ENCODE measurements around the gene CBL. TPM values are rescaled to one million over a fixed set of nuclear protein-coding genes. Genes with fewer than 3 reads are reported as not detected.

CBL gene
- total and polyA plus RNA-seq, 10 of the 15 experiments (the other 5 are each of a cell fraction or from before 2014, with no cell fraction given) = 3.9 to 27.1 (median 9.5) TPM

DNA sequence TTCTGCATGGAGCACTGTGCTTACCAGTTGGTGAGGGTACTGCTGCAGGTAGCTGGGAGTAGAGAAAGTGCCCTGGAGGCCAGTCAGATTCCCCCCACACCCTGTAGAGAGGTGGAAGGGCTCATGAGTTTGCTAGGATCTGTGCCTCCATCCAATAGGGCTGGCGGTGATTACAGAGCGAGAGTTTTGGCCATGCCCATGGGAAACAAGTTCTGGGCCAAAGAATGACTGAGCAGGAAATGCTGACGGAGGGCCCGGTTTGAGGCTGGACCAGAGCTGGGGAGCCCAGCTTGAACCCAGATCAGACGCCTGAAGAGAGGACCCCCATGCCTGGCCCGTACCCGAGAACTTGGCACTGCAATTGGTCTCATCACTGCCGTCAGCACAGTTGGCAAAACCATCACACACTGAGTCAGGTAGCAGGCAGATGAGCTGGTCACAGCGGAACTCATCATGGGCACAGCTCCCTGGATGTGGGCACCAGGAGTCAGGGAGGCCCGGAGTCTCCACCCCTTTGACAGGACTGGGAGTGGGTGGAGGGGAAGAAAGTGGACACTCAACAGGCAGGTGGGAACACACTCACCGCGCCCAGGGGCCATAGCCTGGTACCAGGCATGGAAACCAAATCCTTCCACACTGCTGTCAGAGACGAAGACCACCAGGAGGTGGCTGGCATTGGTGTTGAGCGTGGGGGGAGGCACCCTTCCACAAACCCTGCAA, 138.3 kb downstream of the CBL start:
- H4K20me1 ChIP-seq (ENCODE audit: control insufficient read depth, insufficient read depth) = no peaks in the 10 kb centered on the region
- no peak overlapping the region for H3K4me2 ChIP-seq (ENCODE audit: control insufficient read depth, insufficient read depth)
- 40% methylated on average over 13 of the region's 14 CpGs for WGBS (ENCODE audit: insufficient coverage, insufficient replicate concordance, low lambda C conversion rate, missing lambda C conversion rate)
- H3K4me1 ChIP-seq (ENCODE audit: control insufficient read depth, insufficient read depth, low read length) = no peaks in the 10 kb centered on the region
- no peak overlapping the region for H3K9ac ChIP-seq (ENCODE audit: control insufficient read depth, insufficient read depth, low read length)
- H3K36me3 ChIP-seq (ENCODE audit: control insufficient read depth in 2 of 2, insufficient read depth in 2 of 2, low read length in 1 of 2) = no peaks in the 10 kb centered on the region
- in situ Hi-C loops (cut with MboI) (no loop called here), intact Hi-C loops (cut with micrococcal nuclease; ENCODE audit: unreplicated experiment) (no loop called here)
- H3K9me3 ChIP-seq (replicated peaks; ENCODE audit: control insufficient read depth, insufficient read depth, low read length) = no peaks in the 10 kb centered on the region
- RAD21 ChIA-PET (ENCODE audit: unreplicated experiment) = no interaction called here
- SMC1A ChIA-PET (ENCODE audit: uncharacterized antibody, unreplicated experiment) = interaction anchor here (0.9 kb wide), 1 partner anchor 16 kb away, joined by 3 read pairs; no protein-coding TSS in a partner anchor
- DNase-seq (ENCODE audit: low read depth, low spot score) = no peak
- CTCF ChIA-PET = interaction anchor here (1.5 to 2.4 kb wide), 3 partner anchors 11 to 130 kb away, joined by 6 to 10 read pairs (median 8); no protein-coding TSS in a partner anchor
- H3K4me3 ChIP-seq = no peak overlapping the region
- TF ChIP-seq ZNF24 (IDR thresholded peaks at IDR 0.05) = no peak
- TF ChIP-seq LARP7 (IDR thresholded peaks at IDR 0.05) = no peak
- no peak overlapping the region for H2AFZ ChIP-seq (ENCODE audit: control insufficient read depth, low read depth, low read length)
- peaks cover 9 to 11% of the 10 kb centered on the region in 2 experiments for H3K27me3 ChIP-seq (replicated peaks in 1 of 2; ENCODE audit: control insufficient read depth in 2 of 2, insufficient read depth in 2 of 2, low read length in 1 of 2)
- H3K27ac ChIP-seq (ENCODE audit: control insufficient read depth, insufficient read depth) = no peak overlapping the region
- POLR2A ChIA-PET = no interaction called here
- H3K79me2 ChIP-seq (ENCODE audit: control insufficient read depth, insufficient read depth, low read length) = no peaks in the 10 kb centered on the region
- ATAC-seq = no peak
- no peak for FAIRE-seq
- no TSS peak for BruUV-seq (replicated peaks)

DNA sequence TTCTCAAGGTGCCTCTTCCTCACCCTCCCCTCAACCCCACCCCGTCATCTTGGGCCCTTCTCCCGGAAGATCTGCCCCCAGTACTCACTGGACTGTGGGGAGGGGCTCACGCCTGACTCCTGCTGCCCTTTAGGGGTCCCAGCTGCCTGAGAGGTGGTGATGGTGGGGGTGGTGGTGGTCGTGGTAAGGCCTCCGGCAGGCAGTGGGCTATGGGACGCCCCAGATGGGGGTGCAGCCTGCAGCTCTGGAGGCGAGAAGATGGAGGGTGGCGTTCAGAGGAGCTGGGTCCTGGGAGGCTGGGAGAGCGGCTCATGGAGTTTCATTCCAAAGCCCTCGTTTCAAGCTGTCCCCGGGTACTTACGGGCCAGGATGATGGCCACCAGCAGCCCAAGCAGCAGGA, 139.5 kb downstream of the CBL start:
- no peaks in the 10 kb centered on the region for H3K36me3 ChIP-seq (ENCODE audit: control insufficient read depth in 2 of 2, insufficient read depth in 2 of 2, low read length in 1 of 2)
- no peak overlapping the region for H3K4me3 ChIP-seq
- H3K9ac ChIP-seq (ENCODE audit: control insufficient read depth, insufficient read depth, low read length) = no peak overlapping the region
- no peaks in the 10 kb centered on the region for H4K20me1 ChIP-seq (ENCODE audit: control insufficient read depth, insufficient read depth)
- intact Hi-C loops (cut with micrococcal nuclease; ENCODE audit: unreplicated experiment) = no loop called here
- POLR2A ChIA-PET = no interaction called here
- BruUV-seq (replicated peaks) = no TSS peak
- DNase-seq (ENCODE audit: low read depth, low spot score) = no peak
- RAD21 ChIA-PET (ENCODE audit: unreplicated experiment) = interaction anchor here (1.3 kb wide), 1 partner anchor 22 kb away, joined by 3 read pairs; no protein-coding TSS in a partner anchor
- no peak for ATAC-seq
- in situ Hi-C loops (cut with MboI) = no loop called here
- no peaks in the 10 kb centered on the region for H3K9me3 ChIP-seq (replicated peaks; ENCODE audit: control insufficient read depth, insufficient read depth, low read length)
- H3K27me3 ChIP-seq (replicated peaks in 1 of 2; ENCODE audit: control insufficient read depth in 2 of 2, insufficient read depth in 2 of 2, low read length in 1 of 2) = peaks cover 8 to 11% of the 10 kb centered on the region in 2 experiments
- H3K4me1 ChIP-seq (ENCODE audit: control insufficient read depth, insufficient read depth, low read length) = no peaks in the 10 kb centered on the region
- CTCF ChIA-PET = interaction anchor here (1.5 to 2.0 kb wide), 2 partner anchors 10 to 129 kb away, joined by 6 to 10 read pairs; no protein-coding TSS in a partner anchor
- no peaks in the 10 kb centered on the region for H3K79me2 ChIP-seq (ENCODE audit: control insufficient read depth, insufficient read depth, low read length)
- SMC1A ChIA-PET (ENCODE audit: uncharacterized antibody, unreplicated experiment) = interaction anchor here (0.5 kb wide), 1 partner anchor 511 kb away, joined by 3 read pairs; no protein-coding TSS in a partner anchor
- H3K4me2 ChIP-seq (ENCODE audit: control insufficient read depth, insufficient read depth) = no peak overlapping the region
- no peak for FAIRE-seq
- WGBS (ENCODE audit: insufficient coverage, insufficient replicate concordance, low lambda C conversion rate, missing lambda C conversion rate) = 29% methylated on average over 10 of the region's 12 CpGs
- no peak overlapping the region for H3K27ac ChIP-seq (ENCODE audit: control insufficient read depth, insufficient read depth)
- H2AFZ ChIP-seq (ENCODE audit: control insufficient read depth, low read depth, low read length) = no peak overlapping the region
- TF ChIP-seq IKZF2 (IDR thresholded peaks at IDR 0.05) (no peak), SREBF2 (IDR thresholded peaks at IDR 0.05; ENCODE audit: low read length) (no peak), RAD21 (IDR thresholded peaks at IDR 0.05; ENCODE audit: insufficient read depth, low read depth, low read length) (no peak), JUND (IDR thresholded peaks at IDR 0.05; ENCODE audit: low read depth, low read length) (no peak), WRNIP1 (IDR thresholded peaks at IDR 0.05; ENCODE audit: borderline replicate concordance, low read depth, low read length) (no peak), NFYB (IDR thresholded peaks at IDR 0.05; ENCODE audit: insufficient read depth, low read depth, low read length) (no peak), RELA (IDR thresholded peaks at IDR 0.05; ENCODE audit: borderline replicate concordance, partially characterized antibody) (no peak), SUPT20H (IDR thresholded peaks at IDR 0.05; ENCODE audit: borderline replicate concordance, control insufficient read depth, low read depth, low read length) (no peak)
- TF ChIP-seq, protein P1, sequence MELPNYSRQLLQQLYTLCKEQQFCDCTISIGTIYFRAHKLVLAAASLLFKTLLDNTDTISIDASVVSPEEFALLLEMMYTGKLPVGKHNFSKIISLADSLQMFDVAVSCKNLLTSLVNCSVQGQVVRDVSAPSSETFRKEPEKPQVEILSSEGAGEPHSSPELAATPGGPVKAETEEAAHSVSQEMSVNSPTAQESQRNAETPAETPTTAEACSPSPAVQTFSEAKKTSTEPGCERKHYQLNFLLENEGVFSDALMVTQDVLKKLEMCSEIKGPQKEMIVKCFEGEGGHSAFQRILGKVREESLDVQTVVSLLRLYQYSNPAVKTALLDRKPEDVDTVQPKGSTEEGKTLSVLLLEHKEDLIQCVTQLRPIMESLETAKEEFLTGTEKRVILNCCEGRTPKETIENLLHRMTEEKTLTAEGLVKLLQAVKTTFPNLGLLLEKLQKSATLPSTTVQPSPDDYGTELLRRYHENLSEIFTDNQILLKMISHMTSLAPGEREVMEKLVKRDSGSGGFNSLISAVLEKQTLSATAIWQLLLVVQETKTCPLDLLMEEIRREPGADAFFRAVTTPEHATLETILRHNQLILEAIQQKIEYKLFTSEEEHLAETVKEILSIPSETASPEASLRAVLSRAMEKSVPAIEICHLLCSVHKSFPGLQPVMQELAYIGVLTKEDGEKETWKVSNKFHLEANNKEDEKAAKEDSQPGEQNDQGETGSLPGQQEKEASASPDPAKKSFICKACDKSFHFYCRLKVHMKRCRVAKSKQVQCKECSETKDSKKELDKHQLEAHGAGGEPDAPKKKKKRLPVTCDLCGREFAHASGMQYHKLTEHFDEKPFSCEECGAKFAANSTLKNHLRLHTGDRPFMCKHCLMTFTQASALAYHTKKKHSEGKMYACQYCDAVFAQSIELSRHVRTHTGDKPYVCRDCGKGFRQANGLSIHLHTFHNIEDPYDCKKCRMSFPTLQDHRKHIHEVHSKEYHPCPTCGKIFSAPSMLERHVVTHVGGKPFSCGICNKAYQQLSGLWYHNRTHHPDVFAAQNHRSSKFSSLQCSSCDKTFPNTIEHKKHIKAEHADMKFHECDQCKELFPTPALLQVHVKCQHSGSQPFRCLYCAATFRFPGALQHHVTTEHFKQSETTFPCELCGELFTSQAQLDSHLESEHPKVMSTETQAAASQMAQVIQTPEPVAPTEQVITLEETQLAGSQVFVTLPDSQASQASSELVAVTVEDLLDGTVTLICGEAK (IDR thresholded peaks at IDR 0.05; ENCODE audit: borderline replicate concordance) = no peak
- TF ChIP-seq, protein P2, sequence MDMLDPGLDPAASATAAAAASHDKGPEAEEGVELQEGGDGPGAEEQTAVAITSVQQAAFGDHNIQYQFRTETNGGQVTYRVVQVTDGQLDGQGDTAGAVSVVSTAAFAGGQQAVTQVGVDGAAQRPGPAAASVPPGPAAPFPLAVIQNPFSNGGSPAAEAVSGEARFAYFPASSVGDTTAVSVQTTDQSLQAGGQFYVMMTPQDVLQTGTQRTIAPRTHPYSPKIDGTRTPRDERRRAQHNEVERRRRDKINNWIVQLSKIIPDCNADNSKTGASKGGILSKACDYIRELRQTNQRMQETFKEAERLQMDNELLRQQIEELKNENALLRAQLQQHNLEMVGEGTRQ (IDR thresholded peaks at IDR 0.05; ENCODE audit: borderline replicate concordance, low read depth, low read length) = no peak

All from GM12878 (cell line).